Suprapubic skin (tissue), 4 donors: ENCODE results near the gene LHFPL3.

Experiments
- POLR2A ChIP-seq, 2 donors: fragments of 450-650 bp; IDR thresholded peaks; one replicate each; pipeline ENCODE4 v1.6.1; 2017; ENCODE audit warnings: antibody characterized with exemption in 2 of 2, mild to moderate bottlenecking in 2 of 2, moderate library complexity in 2 of 2
- POLR2AphosphoS5 ChIP-seq, 3 donors: sonication (generic); formaldehyde crosslinking; IDR thresholded peaks; one replicate each; pipeline ENCODE4 v1.6.1; 2017; ENCODE audit warnings: antibody characterized with exemption in 3 of 3
- TF ChIP-seq, protein P1 (sequence below), 2 donors: fragments of 200-600 bp in 1 of 2; fragments of 450-650 bp in 1 of 2; sonication (generic) in 1 of 2; IDR thresholded peaks; one replicate each; pipeline ENCODE4 v1.5.1; 2016 to 2019; ENCODE audit warnings: antibody characterized with exemption in 2 of 2, mild to moderate bottlenecking in 1 of 2, moderate library complexity in 1 of 2

DNA sequence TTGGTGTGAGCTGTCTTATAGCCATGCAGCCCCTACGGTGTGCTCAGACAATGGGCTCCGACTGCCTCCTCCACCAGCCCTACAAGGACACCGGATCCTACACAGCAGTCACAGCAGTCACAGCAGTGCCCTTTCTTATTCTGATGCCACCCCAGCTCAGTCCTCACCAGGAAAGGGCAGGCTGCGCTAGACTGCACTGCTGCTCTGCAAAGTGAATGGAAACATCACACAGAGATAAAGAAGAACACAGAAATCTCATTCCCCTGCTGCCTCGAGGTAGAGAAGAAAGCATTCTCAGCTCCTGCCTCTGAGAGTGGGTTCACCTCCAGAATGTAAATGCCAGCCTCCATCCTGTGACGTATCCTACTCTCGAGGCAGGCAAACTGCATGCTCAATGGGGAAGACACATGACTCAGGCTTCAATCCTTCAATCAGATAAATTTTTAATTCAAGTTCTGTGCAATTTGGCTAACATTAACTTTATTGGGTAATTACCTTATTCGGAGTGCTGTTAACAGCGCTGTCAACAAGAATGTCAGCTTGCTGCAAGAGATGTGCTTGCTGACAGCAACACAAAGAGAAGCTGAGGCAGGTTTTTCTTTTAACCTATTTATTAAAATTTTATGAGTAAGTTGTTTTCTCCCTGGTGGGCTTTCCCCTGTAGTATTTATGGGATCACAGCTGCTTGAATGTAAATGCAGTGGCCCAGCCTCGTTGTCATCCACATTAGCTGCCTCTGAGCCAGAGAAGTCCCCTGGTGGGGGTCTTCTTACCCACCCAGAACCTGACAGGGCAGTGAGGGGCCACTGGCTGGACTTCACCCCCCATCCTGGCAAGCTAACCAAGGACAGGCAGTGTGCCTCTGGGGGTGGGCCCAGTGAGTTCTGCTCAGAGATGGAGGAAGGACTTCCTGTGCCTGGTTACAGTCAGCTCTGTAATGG is 444.3 kb downstream of the LHFPL3 start:
- TF ChIP-seq, protein P1, sequence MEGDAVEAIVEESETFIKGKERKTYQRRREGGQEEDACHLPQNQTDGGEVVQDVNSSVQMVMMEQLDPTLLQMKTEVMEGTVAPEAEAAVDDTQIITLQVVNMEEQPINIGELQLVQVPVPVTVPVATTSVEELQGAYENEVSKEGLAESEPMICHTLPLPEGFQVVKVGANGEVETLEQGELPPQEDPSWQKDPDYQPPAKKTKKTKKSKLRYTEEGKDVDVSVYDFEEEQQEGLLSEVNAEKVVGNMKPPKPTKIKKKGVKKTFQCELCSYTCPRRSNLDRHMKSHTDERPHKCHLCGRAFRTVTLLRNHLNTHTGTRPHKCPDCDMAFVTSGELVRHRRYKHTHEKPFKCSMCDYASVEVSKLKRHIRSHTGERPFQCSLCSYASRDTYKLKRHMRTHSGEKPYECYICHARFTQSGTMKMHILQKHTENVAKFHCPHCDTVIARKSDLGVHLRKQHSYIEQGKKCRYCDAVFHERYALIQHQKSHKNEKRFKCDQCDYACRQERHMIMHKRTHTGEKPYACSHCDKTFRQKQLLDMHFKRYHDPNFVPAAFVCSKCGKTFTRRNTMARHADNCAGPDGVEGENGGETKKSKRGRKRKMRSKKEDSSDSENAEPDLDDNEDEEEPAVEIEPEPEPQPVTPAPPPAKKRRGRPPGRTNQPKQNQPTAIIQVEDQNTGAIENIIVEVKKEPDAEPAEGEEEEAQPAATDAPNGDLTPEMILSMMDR (IDR thresholded peaks at IDR 0.05): no peak
- no peak for TF ChIP-seq POLR2A (IDR thresholded peaks at IDR 0.05)
- no peak for TF ChIP-seq POLR2AphosphoS5 (IDR thresholded peaks at IDR 0.05)
